ENCODE results near the gene DYNLT2B.
"Not testable (repeated sequence)": the region's sequence is repeated elsewhere in the genome, so short reads cannot be mapped to it uniquely, and the experiment has no call there.

Gene DYNLT2B

DNA sequence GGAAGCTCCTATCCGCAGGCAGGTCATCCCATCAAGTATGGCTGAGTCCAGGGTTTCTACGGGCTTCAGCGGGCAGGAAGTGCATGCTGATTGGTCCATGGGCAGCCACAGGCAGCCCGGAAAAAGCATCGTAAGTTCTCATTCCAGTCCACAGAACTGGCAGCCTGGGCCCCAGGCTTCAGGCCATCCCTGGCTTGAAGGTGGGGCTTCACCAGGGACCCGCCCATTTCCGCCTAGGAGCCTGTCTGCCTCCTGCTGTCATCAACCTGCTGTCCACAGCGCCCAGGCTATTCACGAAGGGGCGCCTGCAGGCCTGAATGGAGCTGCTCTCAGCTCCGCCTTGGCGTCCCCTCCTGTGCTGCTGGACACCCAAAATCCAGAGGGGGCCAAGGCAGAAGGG is 44.4 kb downstream of the DYNLT2B start:
- H3K4me3 ChIP-seq (ENCODE audit: low read depth, low read length) = no peak overlapping the region

DNA sequence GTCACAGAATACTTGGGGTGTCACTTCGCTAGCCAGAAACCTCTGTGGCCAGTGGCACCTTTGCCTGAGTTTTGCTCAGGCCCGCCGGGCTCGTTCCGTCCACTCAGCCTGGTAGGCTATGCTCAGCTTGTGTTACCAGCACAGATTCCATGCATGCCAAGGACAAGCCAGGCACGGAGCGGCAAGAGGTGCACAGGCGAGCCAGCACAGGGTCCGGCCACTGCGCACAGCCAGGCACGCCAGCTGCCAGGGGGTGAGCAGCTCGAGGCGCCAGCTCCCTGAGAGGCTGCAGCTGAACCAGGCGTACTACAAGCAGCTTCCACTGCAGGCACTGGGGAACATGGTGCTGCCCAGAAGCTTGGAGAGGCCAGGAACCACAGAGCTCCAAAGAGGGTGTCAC is 45.2 kb downstream of the DYNLT2B start:
- H3K4me3 ChIP-seq (ENCODE audit: low read depth, low read length) = no peak overlapping the region

DNA sequence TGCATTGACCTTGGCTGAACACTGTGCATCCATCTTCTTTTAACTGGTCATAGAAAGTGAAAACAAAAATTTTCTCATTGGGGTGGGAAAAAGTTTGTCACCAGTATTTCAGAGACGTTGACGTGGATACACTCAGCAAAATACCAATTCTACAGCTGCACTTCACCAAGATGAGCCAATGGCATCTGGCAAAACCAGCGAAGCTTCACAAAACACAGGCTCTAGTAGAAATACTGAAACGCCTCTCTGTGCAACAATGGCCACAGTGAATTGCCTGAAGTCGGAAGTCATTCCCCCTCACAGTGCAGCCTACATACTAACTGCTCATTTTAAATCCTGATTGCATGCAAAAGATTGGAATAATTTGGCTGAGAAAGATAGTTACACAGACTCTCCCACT is 47.5 kb downstream of the DYNLT2B start:
- H3K4me3 ChIP-seq (ENCODE audit: low read depth, low read length) = no peak overlapping the region

DNA sequence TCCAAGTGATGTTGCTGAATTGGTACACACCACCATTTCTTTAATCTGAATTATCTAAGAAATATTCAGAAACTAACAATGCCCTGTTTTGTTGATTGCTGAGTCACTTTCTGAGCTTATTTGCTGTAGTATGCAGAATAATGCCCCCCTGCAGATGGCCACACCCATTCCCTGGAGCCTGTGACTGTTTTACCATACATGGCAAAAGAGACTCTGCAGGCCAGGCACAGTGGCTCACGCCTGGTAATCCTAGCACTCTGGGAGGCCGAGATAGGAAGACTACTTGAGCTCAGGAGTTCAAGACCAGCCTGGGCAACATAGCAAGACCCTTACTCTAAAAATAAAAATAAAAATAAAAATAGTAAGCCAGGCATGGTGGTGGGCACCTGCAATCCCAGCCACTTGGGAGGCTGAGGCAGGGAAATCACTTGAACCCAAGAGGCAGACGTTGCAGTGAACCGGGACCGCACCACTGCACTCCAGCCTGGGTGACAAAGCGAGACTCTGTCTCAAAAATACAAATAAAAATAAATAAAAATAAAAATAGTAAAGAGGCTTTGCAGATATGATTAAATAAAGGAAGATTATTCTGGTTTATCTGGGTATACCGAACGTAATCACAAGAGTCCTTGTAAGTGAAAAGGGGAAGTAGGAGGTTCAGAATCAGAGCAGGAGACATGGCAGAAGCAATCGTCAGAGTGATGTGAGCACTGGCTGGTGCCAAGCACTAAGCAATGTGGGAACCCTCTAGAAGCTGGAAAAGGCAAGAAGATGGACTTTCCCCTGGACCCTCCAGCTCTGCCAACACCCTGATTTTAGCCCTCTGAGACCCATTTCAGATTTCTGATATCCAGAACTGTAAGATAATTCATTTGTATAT is 49.5 kb downstream of the DYNLT2B start:
- H3K4me3 ChIP-seq (ENCODE audit: low read depth, low read length) = no peak overlapping the region

DNA sequence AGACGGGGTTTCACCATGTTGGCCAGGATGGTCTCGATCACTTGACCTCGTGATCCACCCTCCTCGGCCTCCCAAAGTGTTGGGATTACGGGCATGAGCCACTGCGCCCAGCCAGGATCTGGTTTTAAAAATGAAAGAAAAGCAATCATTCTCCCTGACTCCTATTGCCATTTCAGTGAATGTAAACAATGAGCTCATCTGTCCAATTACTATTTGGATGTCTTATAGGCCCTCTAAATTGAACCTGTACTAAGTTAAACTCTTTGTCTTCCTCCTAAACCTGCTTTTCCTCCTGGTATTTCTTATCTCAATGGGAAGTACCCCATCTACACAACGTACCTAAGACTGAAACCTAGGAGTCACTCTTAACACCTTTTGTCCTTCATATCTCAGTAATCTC is 54.2 kb downstream of the DYNLT2B start:
- H3K4me3 ChIP-seq (ENCODE audit: low read depth, low read length) = no peak overlapping the region

DNA sequence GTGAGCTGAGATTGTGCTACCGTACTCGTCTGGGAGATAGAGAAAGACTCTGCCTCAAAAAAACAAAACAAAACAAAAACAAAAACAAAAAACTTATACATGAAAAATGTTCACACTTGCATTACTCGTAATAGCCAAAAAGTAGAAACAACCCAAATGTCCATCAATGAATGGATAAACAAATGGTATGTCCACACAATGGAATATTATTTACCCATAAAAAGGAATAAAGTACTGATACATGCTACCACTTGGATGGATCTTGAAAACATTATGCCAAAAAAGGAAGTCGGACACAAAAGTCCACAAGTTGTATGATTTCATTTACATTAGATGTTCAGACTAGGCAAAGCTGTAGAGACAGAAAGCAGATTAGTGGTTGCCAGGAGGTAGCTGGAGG is 57.3 kb downstream of the DYNLT2B start:
- no peak overlapping the region for H3K4me3 ChIP-seq (ENCODE audit: low read depth, low read length)

DNA sequence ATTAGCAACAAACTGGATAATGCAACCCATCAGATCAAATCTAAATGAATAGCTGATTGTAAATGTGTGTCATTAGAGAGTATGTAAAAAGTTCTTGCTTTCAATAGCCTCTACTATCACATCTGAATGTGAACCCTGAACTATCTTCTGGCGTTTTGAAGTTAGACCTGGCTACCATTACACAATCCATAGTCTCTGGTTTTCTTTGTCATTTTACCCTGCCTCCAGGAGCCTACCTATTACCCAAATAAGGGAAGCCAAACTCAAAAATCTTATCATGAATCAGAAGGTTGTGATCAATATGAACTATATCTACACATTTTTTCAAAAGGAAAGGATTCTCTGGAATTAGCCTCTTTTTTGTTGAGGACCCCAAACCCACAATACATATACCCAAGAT is 62.3 kb downstream of the DYNLT2B start:
- no peak overlapping the region for H3K4me3 ChIP-seq (ENCODE audit: low read depth, low read length)

DNA sequence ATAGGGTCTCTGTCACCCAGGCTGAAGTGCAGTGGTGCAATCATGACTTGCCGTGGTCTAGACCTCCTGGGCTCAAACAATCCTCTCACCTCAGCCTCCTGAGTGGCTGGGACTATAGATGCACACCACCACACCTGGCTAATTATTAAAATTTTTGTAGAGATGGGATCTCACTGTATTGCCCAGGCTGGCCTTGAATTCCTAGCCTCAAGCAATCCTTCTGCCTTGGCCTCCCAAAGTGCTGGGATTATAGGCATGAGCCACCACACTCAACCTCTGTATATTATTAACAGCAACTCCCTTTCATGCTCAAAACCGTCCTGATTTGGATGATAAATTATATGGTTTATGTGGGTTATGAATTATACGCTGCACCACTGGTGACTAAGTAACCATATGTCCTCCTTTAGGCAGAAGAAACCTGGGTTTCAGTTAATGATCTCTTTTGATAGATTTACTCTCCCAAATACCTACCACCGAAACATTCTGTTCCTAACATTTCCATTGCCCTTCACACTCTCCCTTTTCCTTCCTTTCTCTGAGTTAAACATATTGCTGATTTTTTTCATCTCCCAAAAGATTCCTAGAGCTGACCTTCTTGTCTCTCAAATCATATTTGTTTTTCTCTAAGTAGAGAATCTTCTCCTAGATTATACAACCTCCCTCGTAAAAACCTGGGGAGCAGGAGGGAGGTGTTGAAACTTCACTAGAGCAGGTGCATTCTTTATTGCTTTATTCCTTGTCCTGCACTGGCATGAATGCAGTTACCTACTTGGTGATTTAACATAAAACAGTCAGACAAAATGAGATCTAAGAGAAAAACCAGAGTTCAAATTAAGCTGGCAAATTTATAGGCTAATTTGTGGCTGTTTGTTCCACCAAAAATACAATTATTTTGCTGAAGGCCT is 63.4 kb downstream of the DYNLT2B start:
- no peak overlapping the region for H3K4me3 ChIP-seq (ENCODE audit: low read depth, low read length)

DNA sequence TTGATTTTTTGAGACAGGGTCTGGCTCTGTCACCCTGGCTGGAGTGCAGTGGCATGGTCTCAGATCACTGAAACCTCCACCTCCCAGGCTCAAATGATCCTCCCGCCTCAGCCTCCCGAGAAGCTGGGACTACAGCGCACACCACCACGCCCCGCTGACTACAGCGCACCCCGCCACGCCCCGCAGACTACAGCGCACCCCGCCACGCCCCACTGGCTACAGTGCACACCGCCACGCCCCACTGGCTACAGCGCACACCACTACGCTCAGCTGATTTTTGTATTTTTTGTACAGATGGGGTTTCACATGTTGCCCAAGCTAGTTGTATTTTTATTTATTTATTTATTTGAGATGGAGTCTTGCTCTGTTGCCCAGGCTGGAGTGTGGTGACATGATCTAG is 66.1 kb downstream of the DYNLT2B start:
- H3K4me3 ChIP-seq (ENCODE audit: low read depth, low read length) = no peak overlapping the region

DNA sequence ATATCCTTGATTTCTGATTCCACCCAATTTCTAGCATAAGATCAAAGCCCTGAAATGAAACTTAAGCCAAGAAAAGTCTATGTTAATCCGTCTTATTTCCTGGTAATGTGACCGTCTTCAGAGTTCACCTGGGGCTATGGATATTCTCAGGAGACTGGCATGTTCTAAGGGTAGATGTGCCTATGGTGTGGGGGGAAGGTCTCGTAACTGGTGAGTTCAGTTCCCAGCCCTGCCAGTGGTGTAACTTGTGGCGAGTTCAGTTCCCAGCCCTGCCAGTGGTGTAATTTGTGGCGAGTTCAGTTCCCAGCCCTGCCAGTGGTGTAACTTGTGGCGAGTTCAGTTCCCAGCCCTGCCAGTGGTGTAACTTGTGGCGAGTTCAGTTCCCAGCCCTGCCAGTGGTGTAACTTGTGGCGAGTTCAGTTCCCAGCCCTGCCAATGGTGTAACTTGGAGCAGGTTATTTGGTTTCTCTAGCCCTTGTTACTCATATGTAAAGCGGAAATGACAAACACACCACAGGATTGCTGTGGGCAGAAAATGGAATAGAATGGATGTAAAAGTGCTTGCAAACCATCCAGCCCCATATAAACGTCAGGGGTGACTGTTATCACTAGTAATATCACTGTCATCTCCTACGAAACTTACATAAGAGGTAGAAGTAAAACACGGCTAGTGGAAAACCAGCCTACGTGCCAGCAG is 71.3 kb downstream of the DYNLT2B start:
- H3K4me3 ChIP-seq (ENCODE audit: low read depth, low read length) = no peak overlapping the region

DNA sequence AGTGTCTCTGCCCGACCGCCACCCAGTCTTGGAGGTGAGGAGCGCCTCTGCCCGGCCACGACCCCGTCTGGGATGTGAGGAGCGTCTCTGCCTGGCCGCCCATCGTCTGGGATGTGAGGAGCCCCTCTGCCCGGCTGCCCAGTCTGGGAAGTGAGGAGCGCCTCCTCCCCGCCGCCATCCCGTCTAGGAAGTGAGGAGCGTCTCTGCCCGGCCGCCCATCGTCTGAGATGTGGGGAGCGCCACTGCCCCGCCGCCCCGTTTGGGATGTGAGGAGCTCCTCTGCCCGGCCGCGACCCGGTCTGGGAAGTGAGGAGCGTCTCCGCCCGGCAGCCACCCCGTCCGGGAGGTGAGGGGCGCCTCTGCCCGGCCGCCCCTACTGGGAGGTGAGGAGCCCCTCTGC is 73.9 kb downstream of the DYNLT2B start:
- not testable (repeated sequence) for H3K4me3 ChIP-seq (ENCODE audit: low read depth, low read length)

DNA sequence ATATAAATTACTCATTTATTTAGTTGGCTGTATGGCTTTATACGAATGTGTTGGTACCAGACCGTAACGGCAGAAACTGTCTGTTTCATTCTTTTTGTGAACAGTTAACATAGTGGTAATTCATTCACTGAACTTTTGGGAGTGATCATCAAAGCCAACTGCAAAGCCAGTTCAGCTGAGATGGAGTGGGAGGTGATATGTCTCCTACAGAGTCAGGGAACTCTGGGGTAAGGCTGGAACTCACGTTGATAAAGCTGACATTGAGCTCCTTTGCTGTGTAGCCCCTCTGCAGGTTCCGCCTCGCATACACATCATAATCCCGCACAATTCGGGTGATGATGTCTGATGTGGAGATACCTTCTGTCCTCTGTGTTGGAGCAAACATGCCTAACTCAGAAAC is 76.3 kb downstream of the DYNLT2B start:
- H3K4me3 ChIP-seq (ENCODE audit: low read depth, low read length) = no peak overlapping the region
